Osteoblast (primary cell): ENCODE measurements around the gene WBP1L. TPM values are rescaled to one million over a fixed set of nuclear protein-coding genes. Genes with fewer than 3 reads are reported as not detected.

Experiments used
- DNase-seq: peaks from one replicate; pipeline ENCODE4 v3.0.0; 2011; ENCODE audit warnings: low spot score, mixed read lengths; ENCODE audit not compliant: insufficient read length; ENCODE audit errors: missing footprints
- H2AFZ ChIP-seq: 2 replicates; pipeline ENCODE4 v1.6.0; 2011; ENCODE audit warnings: mild to moderate bottlenecking, low read length
- H3K27ac ChIP-seq: 2 replicates; pipeline ENCODE4 v1.5.1; 2011; ENCODE audit warnings: mild to moderate bottlenecking, low read depth, low read length, moderate library complexity
- H3K27me3 ChIP-seq: 2 replicates; pipeline ENCODE4 v1.6.0; 2012; ENCODE audit warnings: mild to moderate bottlenecking, control low read depth, inconsistent platforms, low read length, moderate library complexity; ENCODE audit not compliant: insufficient read depth
- H3K36me3 ChIP-seq: 2 replicates; pipeline ENCODE4 v1.5.1; 2011; ENCODE audit warnings: mild to moderate bottlenecking, low read length, control low read depth, moderate library complexity; ENCODE audit not compliant: insufficient read depth
- H3K4me1 ChIP-seq: 2 replicates; pipeline ENCODE4 v1.5.1; 2011; ENCODE audit warnings: mild to moderate bottlenecking, low read length, control low read depth, moderate library complexity; ENCODE audit not compliant: insufficient read depth
- H3K4me2 ChIP-seq: 2 replicates; pipeline ENCODE4 v1.6.0; 2011; ENCODE audit warnings: mild to moderate bottlenecking, low read length; ENCODE audit not compliant: insufficient read depth
- H3K4me3 ChIP-seq: fragments of 200-600 bp; sonication (generic); 3 replicates; pipeline ENCODE4 v1.5.1; 2012; ENCODE audit warnings: mild to moderate bottlenecking, low read length, inconsistent platforms; ENCODE audit not compliant: insufficient read depth
- H3K79me2 ChIP-seq: 2 replicates; pipeline ENCODE4 v1.6.0; 2012; ENCODE audit warnings: mild to moderate bottlenecking, low read length, control low read depth, inconsistent platforms; ENCODE audit not compliant: insufficient read depth
- H3K9me3 ChIP-seq: 2 replicates; pipeline ENCODE4 v1.5.1; 2011; ENCODE audit warnings: low read depth, low read length, control low read depth
- H4K20me1 ChIP-seq: 2 replicates; pipeline ENCODE4 v1.6.0; 2012; ENCODE audit warnings: mild to moderate bottlenecking, low read length, control low read depth; ENCODE audit not compliant: insufficient read depth
- total RNA-seq: library from RNA; depleted of rRNA; stranded (reverse); fragments of >200 nt; gene quantifications from 2 replicates; pipeline ENCODE4 v1.2.3, GENCODE V29; 2012
- TF ChIP-seq, protein P1 (sequence below): IDR thresholded peaks from 2 replicates; pipeline ENCODE4 v1.5.1; 2011; ENCODE audit warnings: mild to moderate bottlenecking, low read depth, low read length, moderate library complexity; ENCODE audit errors: extremely low read depth

Gene WBP1L
- total RNA-seq, 1 donor, result 76.4 TPM

DNA sequence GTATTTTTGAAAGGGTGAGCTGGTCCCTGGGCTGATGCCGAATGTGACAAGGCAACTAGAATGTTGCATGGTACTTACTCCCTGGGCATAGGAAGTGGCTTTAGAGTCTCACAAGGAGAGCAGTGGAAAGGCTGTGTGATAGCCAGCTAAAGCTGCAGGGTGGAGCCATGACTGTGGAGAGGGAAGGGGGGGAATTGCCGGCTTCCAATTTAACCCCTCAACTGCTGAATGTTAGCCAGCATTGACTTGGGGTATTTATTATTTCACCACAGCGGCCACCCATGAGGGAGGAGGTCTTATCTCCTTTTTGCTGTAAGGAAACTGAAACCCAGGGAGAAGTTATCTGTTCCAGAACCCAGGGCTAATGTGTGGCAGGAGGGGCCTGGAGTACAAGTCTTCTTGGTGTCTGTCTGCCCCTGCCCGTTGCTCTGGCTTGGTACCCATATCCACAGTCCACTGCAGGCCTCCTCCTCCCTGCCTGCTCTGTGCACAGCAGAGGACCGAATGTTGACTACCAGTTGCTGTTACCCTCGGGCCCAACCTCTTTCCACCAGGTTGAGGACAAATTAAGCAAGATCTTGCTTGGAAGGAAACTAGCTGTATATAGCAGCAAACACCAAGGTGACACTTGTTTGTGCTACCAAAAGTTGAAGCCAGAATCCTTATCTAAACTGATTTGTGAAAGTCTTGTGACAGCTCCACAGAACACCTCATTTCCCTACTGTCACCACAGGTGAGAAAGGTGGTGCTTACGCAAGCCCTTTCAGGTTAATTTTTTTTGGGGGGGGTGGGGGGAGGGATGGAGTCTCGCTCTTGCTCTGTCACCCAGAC is 37.6 kb downstream of the WBP1L start:
- no peak for DNase-seq
- H3K4me2 ChIP-seq, result no peak overlapping the region
- H3K4me1 ChIP-seq, result peaks cover 77% of the 10 kb centered on the region
- H3K27ac ChIP-seq, result peak overlapping the region; percentile 92
- no peaks in the 10 kb centered on the region for H3K36me3 ChIP-seq
- H3K79me2 ChIP-seq, result peaks cover 68% of the 10 kb centered on the region
- TF ChIP-seq, protein P1, sequence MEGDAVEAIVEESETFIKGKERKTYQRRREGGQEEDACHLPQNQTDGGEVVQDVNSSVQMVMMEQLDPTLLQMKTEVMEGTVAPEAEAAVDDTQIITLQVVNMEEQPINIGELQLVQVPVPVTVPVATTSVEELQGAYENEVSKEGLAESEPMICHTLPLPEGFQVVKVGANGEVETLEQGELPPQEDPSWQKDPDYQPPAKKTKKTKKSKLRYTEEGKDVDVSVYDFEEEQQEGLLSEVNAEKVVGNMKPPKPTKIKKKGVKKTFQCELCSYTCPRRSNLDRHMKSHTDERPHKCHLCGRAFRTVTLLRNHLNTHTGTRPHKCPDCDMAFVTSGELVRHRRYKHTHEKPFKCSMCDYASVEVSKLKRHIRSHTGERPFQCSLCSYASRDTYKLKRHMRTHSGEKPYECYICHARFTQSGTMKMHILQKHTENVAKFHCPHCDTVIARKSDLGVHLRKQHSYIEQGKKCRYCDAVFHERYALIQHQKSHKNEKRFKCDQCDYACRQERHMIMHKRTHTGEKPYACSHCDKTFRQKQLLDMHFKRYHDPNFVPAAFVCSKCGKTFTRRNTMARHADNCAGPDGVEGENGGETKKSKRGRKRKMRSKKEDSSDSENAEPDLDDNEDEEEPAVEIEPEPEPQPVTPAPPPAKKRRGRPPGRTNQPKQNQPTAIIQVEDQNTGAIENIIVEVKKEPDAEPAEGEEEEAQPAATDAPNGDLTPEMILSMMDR, result no peak
- H3K9me3 ChIP-seq, result no peaks in the 10 kb centered on the region
- H3K4me3 ChIP-seq, result no peak overlapping the region
- H3K27me3 ChIP-seq, result no peaks in the 10 kb centered on the region
- no peak overlapping the region for H2AFZ ChIP-seq
- H4K20me1 ChIP-seq, result peaks cover 38% of the 10 kb centered on the region

DNA sequence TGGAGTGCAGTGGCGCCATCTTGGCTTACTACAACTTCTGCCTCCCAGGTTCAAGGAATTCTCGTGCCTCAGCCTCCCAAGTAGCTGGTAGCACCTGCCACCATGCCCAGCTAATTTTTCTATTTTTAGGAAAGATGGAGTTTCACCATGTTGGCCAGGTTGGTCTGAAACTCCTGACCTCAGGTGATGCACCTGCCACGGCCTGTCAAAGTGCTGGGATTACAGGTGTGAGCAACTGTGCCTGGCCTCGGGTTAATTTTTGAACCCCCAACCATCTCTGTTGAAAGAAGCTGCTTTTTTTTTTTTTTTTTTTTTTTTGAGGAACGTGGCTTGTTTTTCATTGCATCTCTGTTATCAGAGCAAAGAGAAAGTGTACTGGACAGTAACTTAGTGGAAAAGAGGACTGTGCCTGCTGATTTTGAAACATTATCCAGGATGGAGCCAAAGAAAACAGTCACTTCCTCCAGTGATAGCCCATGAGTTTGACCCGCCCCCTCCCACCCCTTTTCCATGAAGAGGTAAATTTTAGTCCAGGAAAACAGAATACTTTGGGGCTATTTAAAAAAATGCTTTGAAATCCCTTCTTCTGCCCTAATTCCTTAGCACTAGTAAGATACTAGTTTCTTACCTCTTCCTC is 38.3 kb downstream of the WBP1L start:
- Histone ChIP-seq H3K36me3 (no peaks in the 10 kb centered on the region), H3K4me2 (peak overlapping the region; percentile 74), H3K27ac (peak overlapping the region; percentile 92), H4K20me1 (peaks cover 45% of the 10 kb centered on the region), H3K4me1 (peaks cover 70% of the 10 kb centered on the region), H2AFZ (no peak overlapping the region), H3K27me3 (no peaks in the 10 kb centered on the region), H3K79me2 (peaks cover 71% of the 10 kb centered on the region), H3K4me3 (peak overlapping the region; percentile 48), H3K9me3 (no peaks in the 10 kb centered on the region)
- DNase-seq, result no peak
- TF ChIP-seq, protein P1, result no peak

DNA sequence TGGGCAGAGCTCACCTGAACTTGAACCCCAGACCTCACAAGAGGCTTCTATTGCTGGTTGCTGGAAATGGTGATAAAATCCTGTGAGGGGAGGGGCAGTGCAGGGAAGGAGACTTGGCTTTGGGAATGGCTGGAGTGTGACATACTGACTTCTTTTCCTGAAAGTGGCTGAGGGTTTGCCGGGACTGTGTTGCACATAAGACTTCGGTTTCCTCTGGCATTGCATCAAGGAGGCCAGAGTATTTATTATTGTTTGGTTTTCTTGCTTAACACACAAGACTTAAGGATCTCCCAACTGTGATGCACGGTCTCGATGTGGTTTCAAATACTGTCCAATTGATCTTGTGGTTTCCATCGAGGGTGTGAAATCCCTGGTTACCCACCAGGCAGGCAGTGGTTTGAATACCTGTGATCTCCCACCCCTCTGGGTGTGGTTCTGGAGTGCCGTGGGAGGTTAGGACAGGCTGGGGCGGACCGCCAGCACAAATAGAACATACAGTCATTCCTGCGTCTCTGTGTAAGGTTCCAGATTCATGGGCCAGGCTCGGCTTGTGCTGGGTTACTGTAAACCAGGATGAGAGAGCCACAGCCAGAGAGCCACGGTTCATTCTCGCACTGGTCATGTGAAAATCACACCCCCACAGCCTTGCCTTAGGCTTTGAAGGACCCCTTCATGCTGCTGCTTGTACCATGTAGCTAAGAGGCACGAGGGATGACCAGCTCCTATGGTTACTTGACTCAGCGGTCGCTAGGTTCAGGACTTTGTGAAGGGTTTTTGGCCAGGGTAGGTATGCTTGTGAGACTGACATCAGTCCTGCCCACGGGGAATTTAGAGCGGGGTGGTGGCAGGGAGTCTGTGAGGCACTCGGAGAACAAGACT is 39.2 kb downstream of the WBP1L start:
- no peaks in the 10 kb centered on the region for H3K9me3 ChIP-seq
- peaks cover 48% of the 10 kb centered on the region for H4K20me1 ChIP-seq
- peaks cover 61% of the 10 kb centered on the region for H3K4me1 ChIP-seq
- DNase-seq, result peak; percentile 86
- H3K4me3 ChIP-seq, result peak overlapping the region; percentile 48
- H2AFZ ChIP-seq, result no peak overlapping the region
- peak overlapping the region; percentile 92 for H3K27ac ChIP-seq
- TF ChIP-seq, protein P1, result no peak
- H3K27me3 ChIP-seq, result no peaks in the 10 kb centered on the region
- peak overlapping the region; percentile 74 for H3K4me2 ChIP-seq
- H3K79me2 ChIP-seq, result peaks cover 73% of the 10 kb centered on the region
- no peaks in the 10 kb centered on the region for H3K36me3 ChIP-seq
